GM12878 (cell line): ENCODE data around the gene C15orf40. TPM values are rescaled to one million over a fixed set of nuclear protein-coding genes. Genes with fewer than 3 reads are reported as not detected.

Experiments
- ATF7 ChIP-seq: fragments of 450-650 bp; IDR thresholded peaks from 2 replicates; pipeline ENCODE4 v1.6.1; 2016; ENCODE audit warnings: low read depth, mild to moderate bottlenecking
- BACH1 ChIP-seq: fragments of 450-650 bp; IDR thresholded peaks from 2 replicates; pipeline ENCODE4 v1.6.1; 2017; ENCODE audit warnings: mild to moderate bottlenecking, borderline replicate concordance
- KDM1A ChIP-seq: fragments of 200-600 bp; sonication (generic); IDR thresholded peaks from 2 replicates; pipeline ENCODE4 v1.6.1; 2016; ENCODE audit warnings: borderline replicate concordance
- NFYB ChIP-seq: IDR thresholded peaks from 2 replicates; pipeline ENCODE4 v1.6.1; 2011; ENCODE audit warnings: low read depth, mild to moderate bottlenecking, low read length, improper control_type of control experiment, moderate library complexity; ENCODE audit not compliant: insufficient read depth
- NR2F1 ChIP-seq: fragments of 450-650 bp; conservative IDR thresholded peaks from 2 replicates; pipeline ENCODE4 v1.6.1; 2017; ENCODE audit warnings: mild to moderate bottlenecking
- PAX5 ChIP-seq: IDR thresholded peaks from 2 replicates; pipeline ENCODE4 v1.6.1; 2011; ENCODE audit warnings: low read depth, low read length, borderline replicate concordance
- POLR2AphosphoS5 ChIP-seq: IDR thresholded peaks from 2 replicates; pipeline ENCODE4 v1.6.1; 2011; ENCODE audit warnings: mild to moderate bottlenecking, low read length, inconsistent platforms
- RAD51 ChIP-seq: fragments of 450-650 bp; IDR thresholded peaks from 2 replicates; pipeline ENCODE4 v1.6.1; 2016; ENCODE audit warnings: moderate library complexity, mild to moderate bottlenecking, inconsistent platforms
- RB1 ChIP-seq: fragments of 450-650 bp; formaldehyde crosslinking; IDR thresholded peaks from 2 replicates; pipeline ENCODE4 v1.6.1; 2017; ENCODE audit warnings: mild to moderate bottlenecking, borderline replicate concordance
- RBBP5 ChIP-seq: fragments of 200-600 bp; sonication (generic); conservative IDR thresholded peaks from 2 replicates; pipeline ENCODE4 v1.6.1; 2016
- SMC3 ChIP-seq: IDR thresholded peaks from 2 replicates; pipeline ENCODE4 v1.6.1; 2011; ENCODE audit warnings: low read length, improper control_type of control experiment, borderline replicate concordance
- SRF ChIP-seq, 2 experiments: IDR thresholded peaks; 2 replicates each; pipeline ENCODE4 v1.6.1; 2011; ENCODE audit warnings: low read depth in 2 of 2, low read length in 2 of 2, mild to moderate bottlenecking in 1 of 2, moderate library complexity in 1 of 2
- STAT3 ChIP-seq: IDR thresholded peaks from 2 replicates; pipeline ENCODE4 v1.6.1; 2011; ENCODE audit warnings: low read depth, low read length, improper control_type of control experiment
- TCF7 ChIP-seq: IDR thresholded peaks from 2 replicates; pipeline ENCODE4 v1.6.1; 2014; ENCODE audit warnings: antibody characterized with exemption, borderline replicate concordance
- ZNF622 ChIP-seq: fragments of 450-650 bp; IDR thresholded peaks from 2 replicates; pipeline ENCODE4 v1.6.1; 2017; ENCODE audit warnings: mild to moderate bottlenecking, inconsistent platforms
- polyA plus RNA-seq, 11 experiments: library from polyadenylated mRNA; depleted of rRNA in 4 of 11; unstranded in 6 of 11; stranded (reverse) in 5 of 11; fragments of >200 nt; fragmentation: Nextera tagmentation in 4 of 11; fragmentation: Illumina TruSeq in 1 of 11; extraction: Ambion mirVana in 4 of 11; extraction: Trizol in 1 of 11; gene quantifications; 1 replicate in 1 of 11; 2 replicates in 10 of 11; pipeline versions ENCODE4 v1.2.1 to v1.2.3, GENCODE V29; 2011 to 2016; ENCODE audit warnings: inconsistent platforms in 2 of 11, missing spikeins in 2 of 11, low read depth in 1 of 11
- total RNA-seq, 4 experiments: library from RNA; depleted of rRNA in 3 of 4; stranded (reverse); fragments of >200 nt in 3 of 4; fragmentation: Illumina TruSeq in 1 of 4; extraction: Trizol in 1 of 4; gene quantifications; 2 replicates each; pipeline versions ENCODE4 v1.2.1 to v1.2.3, GENCODE V29; 2013 to 2021
- TF ChIP-seq, protein P1 (sequence below): IDR thresholded peaks from 2 replicates; pipeline ENCODE4 v1.6.1; 2011; ENCODE audit warnings: low read depth, low read length, improper control_type of control experiment, borderline replicate concordance
- TF ChIP-seq, protein P2 (sequence below): IDR thresholded peaks from 2 replicates; pipeline ENCODE4 v1.6.1; 2011; ENCODE audit warnings: borderline replicate concordance, low read depth, mild to moderate bottlenecking, moderate library complexity, low read length; ENCODE audit not compliant: insufficient read depth, poor library complexity, severe bottlenecking
- TF ChIP-seq, protein P3 (sequence below): IDR thresholded peaks from 2 replicates; pipeline ENCODE4 v1.6.1; 2011; ENCODE audit warnings: low read depth, mild to moderate bottlenecking, low read length, moderate library complexity, borderline replicate concordance; ENCODE audit errors: extremely low read depth
- TF ChIP-seq, protein P4 (sequence below): fragments of 450-650 bp; IDR thresholded peaks from 2 replicates; pipeline ENCODE4 v1.6.1; 2017; ENCODE audit warnings: mild to moderate bottlenecking
- TF ChIP-seq, protein P5 (sequence below): fragments of 450-650 bp; IDR thresholded peaks from 2 replicates; pipeline ENCODE4 v1.6.1; 2017; ENCODE audit warnings: mild to moderate bottlenecking, moderate library complexity

Gene C15orf40
- total and polyA plus RNA-seq, 10 of the 15 experiments (the other 5 are each of a cell fraction or from before 2014, with no cell fraction given), result 21.3 to 70.0 (median 31.8) TPM

DNA sequence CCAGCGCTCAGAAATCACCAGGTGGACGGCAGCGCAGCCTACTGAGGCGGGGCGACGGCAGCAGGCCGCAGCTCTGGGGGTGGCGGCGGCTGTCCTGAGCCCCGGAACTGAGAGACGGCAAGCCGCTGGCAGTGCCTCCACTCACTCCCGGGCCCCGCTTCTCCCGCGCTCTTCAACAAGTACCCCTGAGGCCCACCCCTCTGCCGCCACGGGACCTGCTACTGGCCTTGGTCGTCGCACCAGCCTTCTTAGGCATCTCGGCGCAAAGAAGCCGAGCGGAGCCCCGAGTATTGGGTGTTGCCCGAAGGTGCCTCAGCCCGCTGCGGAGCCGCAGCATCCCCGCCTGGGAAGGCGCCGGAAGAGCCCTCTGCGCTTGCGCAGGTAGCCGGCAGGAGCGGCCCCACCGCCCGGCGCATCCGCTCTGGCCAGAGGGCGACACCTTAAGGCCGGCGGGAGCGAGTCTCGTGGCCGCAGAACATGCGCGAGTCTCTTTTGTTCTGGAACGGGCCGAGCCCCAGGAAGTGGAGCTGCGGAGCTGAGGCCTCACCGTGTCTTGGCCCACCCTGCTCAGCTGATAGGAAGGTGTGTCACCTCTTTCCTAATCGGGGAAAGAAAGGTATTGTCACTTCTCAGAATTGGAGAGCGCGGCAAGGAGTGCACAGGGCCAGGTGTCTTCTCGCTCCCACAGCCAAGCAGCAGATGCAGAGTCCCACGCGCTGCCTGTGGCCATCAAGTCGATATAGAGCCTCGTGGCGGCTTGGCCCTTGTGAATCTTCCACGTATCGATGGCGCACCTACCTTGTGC is at the start of gene C15orf40 (continued):
- TF ChIP-seq KDM1A (no peak), PAX5 (0 out of 2 replicates have a peak, but pooled peaks have one; percentile 7), TCF7 (no peak), SRF (IDR thresholded peaks at IDR 0.05; ENCODE audit: low read depth in 2 of 2, low read length in 2 of 2) (peak in 1 of 2 experiments; percentile 66; a peak in 1 of 4 replicates), NR2F1 (peak; percentile 88), POLR2AphosphoS5 (peak; percentile 87), ZNF622 (no peak), SMC3 (peak; percentile 44), RAD51 (no peak), BACH1 (peak; percentile 7), NFYB (no peak), STAT3 (no peak), ATF7 (no peak), RBBP5 (no peak), RB1 (peak; percentile 60; the same call in 1 of the 2 replicates)
- TF ChIP-seq, protein P1, sequence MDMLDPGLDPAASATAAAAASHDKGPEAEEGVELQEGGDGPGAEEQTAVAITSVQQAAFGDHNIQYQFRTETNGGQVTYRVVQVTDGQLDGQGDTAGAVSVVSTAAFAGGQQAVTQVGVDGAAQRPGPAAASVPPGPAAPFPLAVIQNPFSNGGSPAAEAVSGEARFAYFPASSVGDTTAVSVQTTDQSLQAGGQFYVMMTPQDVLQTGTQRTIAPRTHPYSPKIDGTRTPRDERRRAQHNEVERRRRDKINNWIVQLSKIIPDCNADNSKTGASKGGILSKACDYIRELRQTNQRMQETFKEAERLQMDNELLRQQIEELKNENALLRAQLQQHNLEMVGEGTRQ, result no peak
- TF ChIP-seq, protein P2, sequence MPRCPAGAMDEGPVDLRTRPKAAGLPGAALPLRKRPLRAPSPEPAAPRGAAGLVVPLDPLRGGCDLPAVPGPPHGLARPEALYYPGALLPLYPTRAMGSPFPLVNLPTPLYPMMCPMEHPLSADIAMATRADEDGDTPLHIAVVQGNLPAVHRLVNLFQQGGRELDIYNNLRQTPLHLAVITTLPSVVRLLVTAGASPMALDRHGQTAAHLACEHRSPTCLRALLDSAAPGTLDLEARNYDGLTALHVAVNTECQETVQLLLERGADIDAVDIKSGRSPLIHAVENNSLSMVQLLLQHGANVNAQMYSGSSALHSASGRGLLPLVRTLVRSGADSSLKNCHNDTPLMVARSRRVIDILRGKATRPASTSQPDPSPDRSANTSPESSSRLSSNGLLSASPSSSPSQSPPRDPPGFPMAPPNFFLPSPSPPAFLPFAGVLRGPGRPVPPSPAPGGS, result no peak
- TF ChIP-seq, protein P3, sequence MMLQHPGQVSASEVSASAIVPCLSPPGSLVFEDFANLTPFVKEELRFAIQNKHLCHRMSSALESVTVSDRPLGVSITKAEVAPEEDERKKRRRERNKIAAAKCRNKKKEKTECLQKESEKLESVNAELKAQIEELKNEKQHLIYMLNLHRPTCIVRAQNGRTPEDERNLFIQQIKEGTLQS, result peak; percentile 53; the same call in 1 of the 2 replicates
- TF ChIP-seq, protein P4, sequence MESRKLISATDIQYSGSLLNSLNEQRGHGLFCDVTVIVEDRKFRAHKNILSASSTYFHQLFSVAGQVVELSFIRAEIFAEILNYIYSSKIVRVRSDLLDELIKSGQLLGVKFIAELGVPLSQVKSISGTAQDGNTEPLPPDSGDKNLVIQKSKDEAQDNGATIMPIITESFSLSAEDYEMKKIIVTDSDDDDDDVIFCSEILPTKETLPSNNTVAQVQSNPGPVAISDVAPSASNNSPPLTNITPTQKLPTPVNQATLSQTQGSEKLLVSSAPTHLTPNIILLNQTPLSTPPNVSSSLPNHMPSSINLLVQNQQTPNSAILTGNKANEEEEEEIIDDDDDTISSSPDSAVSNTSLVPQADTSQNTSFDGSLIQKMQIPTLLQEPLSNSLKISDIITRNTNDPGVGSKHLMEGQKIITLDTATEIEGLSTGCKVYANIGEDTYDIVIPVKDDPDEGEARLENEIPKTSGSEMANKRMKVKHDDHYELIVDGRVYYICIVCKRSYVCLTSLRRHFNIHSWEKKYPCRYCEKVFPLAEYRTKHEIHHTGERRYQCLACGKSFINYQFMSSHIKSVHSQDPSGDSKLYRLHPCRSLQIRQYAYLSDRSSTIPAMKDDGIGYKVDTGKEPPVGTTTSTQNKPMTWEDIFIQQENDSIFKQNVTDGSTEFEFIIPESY, result no peak
- TF ChIP-seq, protein P5, sequence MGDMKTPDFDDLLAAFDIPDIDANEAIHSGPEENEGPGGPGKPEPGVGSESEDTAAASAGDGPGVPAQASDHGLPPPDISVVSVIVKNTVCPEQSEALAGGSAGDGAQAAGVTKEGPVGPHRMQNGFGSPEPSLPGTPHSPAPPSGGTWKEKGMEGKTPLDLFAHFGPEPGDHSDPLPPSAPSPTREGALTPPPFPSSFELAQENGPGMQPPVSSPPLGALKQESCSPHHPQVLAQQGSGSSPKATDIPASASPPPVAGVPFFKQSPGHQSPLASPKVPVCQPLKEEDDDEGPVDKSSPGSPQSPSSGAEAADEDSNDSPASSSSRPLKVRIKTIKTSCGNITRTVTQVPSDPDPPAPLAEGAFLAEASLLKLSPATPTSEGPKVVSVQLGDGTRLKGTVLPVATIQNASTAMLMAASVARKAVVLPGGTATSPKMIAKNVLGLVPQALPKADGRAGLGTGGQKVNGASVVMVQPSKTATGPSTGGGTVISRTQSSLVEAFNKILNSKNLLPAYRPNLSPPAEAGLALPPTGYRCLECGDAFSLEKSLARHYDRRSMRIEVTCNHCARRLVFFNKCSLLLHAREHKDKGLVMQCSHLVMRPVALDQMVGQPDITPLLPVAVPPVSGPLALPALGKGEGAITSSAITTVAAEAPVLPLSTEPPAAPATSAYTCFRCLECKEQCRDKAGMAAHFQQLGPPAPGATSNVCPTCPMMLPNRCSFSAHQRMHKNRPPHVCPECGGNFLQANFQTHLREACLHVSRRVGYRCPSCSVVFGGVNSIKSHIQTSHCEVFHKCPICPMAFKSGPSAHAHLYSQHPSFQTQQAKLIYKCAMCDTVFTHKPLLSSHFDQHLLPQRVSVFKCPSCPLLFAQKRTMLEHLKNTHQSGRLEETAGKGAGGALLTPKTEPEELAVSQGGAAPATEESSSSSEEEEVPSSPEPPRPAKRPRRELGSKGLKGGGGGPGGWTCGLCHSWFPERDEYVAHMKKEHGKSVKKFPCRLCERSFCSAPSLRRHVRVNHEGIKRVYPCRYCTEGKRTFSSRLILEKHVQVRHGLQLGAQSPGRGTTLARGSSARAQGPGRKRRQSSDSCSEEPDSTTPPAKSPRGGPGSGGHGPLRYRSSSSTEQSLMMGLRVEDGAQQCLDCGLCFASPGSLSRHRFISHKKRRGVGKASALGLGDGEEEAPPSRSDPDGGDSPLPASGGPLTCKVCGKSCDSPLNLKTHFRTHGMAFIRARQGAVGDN, result peak; percentile 94
